Measurements from ENCODE around the gene CNTRL. TPM values are rescaled to one million over a fixed set of nuclear protein-coding genes. Genes with fewer than 3 reads are reported as not detected.

CNTRL gene
- total and polyA plus RNA-seq, 2 donors (not counting 1 experiment from before 2014, with no cell fraction given): 40.0 to 146 TPM

DNA sequence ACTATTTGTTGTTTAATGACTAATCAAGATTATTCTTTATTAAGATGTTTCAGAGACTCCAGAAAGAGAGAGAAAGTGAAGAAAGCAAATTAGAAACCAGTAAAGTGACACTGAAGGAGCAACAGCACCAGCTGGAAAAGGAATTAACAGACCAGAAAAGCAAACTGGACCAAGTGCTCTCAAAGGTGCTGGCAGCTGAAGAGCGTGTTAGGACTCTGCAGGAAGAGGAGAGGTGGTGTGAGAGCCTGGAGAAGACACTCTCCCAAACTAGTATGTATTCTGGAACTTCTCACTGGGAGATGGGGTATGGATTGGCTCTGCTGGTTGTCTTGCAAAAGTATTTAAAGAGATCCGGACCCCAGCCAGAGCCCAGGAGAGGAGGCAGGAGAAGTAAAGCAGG lies 93.3 kb downstream of the CNTRL start:
- CTCF ChIA-PET: interaction anchor here (1.1 to 2.1 kb wide), 3 partner anchors 12 to 72 kb away, joined by 3 to 4 read pairs (median 3); no protein-coding TSS in a partner anchor
- peak overlapping the region; percentile 74 for H3K27ac Mint-ChIP-seq
- H3K9ac ChIP-seq (ENCODE audit: low read length): no peak overlapping the region
- no peak for ATAC-seq (ENCODE audit: low read depth)
- 100% methylated on average over 2 of the region's 2 CpGs for WGBS (ENCODE audit: insufficient coverage)
- H4K20me1 ChIP-seq (ENCODE audit: control insufficient read depth, insufficient read depth, low read length, poor library complexity, severe bottlenecking): no peaks in the 10 kb centered on the region
- POLR2A ChIA-PET: no interaction called here
- no peaks in the 10 kb centered on the region for H3K27me3 ChIP-seq (replicated peaks in 1 of 4; ENCODE audit: control extremely low read depth in 1 of 4, control insufficient read depth in 3 of 4, insufficient read depth in 4 of 4, low read length in 3 of 4)
- no peaks in the 10 kb centered on the region for H3K27me3 Mint-ChIP-seq
- H3K4me1 Mint-ChIP-seq: peaks cover 4% of the 10 kb centered on the region
- H3K4me3 ChIP-seq (ENCODE audit: control extremely low read depth in 1 of 5, extremely low read depth in 1 of 5, insufficient read depth in 1 of 5, low read depth in 2 of 5, low read length in 4 of 5): no peak overlapping the region
- TF ChIP-seq CTCF (IDR thresholded peaks at IDR 0.05) (no peak), EZH2 (IDR thresholded peaks at IDR 0.05; ENCODE audit: borderline replicate concordance, insufficient read depth, low read depth, low read length, poor library complexity, severe bottlenecking) (no peak)
- intact Hi-C loops (cut with micrococcal nuclease): no loop called here
- no peak for DNase-seq
- no peak overlapping the region for H3K4me3 Mint-ChIP-seq
- H3K4me2 ChIP-seq (replicated peaks; ENCODE audit: low read depth, low read length, poor library complexity, severe bottlenecking): no peak overlapping the region
- H3K4me1 ChIP-seq (ENCODE audit: control insufficient read depth in 2 of 2, insufficient read depth in 2 of 2, low read length in 2 of 2): no peaks in the 10 kb centered on the region
- H3K9me3 Mint-ChIP-seq (ENCODE audit: insufficient read depth): no peaks in the 10 kb centered on the region
- no peak overlapping the region for H2AFZ ChIP-seq (ENCODE audit: insufficient read depth, low read depth, low read length, poor library complexity, severe bottlenecking)
- H3K27ac ChIP-seq (ENCODE audit: low read length in 2 of 2): peak overlapping the region in 1 of 2 donors; percentile 7
- H3K79me2 ChIP-seq (ENCODE audit: control insufficient read depth, insufficient read depth, low read length): peaks cover 8% of the 10 kb centered on the region
- H3K36me3 ChIP-seq (replicated peaks in 1 of 2; ENCODE audit: control extremely low read depth in 1 of 2, control insufficient read depth in 1 of 2, extremely low read depth in 1 of 2, insufficient read depth in 2 of 2, low read length in 1 of 2): peaks cover 12 to 86% of the 10 kb centered on the region in 2 experiments
- no peaks in the 10 kb centered on the region for H3K9me3 ChIP-seq (ENCODE audit: control extremely low read depth in 1 of 3, control insufficient read depth in 2 of 3, insufficient read depth in 1 of 3, low read length in 2 of 3)

- H3K27ac ChIP-seq (ENCODE audit: low read length in 2 of 2): peak overlapping the region in 1 of 2 donors; percentile 7
- Mint-ChIP-seq H3K9me3 (ENCODE audit: insufficient read depth) (no peaks in the 10 kb centered on the region), H3K27me3 (no peaks in the 10 kb centered on the region), H3K4me3 (no peak overlapping the region), H3K4me1 (peaks cover 4% of the 10 kb centered on the region), H3K27ac (peak overlapping the region; percentile 41)
- intact Hi-C loops (cut with micrococcal nuclease): no loop called here
- peaks cover 10 to 91% of the 10 kb centered on the region in 2 experiments for H3K36me3 ChIP-seq (replicated peaks in 1 of 2; ENCODE audit: control extremely low read depth in 1 of 2, control insufficient read depth in 1 of 2, extremely low read depth in 1 of 2, insufficient read depth in 2 of 2, low read length in 1 of 2)
- H3K27me3 ChIP-seq (replicated peaks in 1 of 4; ENCODE audit: control extremely low read depth in 1 of 4, control insufficient read depth in 3 of 4, insufficient read depth in 4 of 4, low read length in 3 of 4): no peaks in the 10 kb centered on the region
- no peaks in the 10 kb centered on the region for H3K9me3 ChIP-seq (ENCODE audit: control extremely low read depth in 1 of 3, control insufficient read depth in 2 of 3, insufficient read depth in 1 of 3, low read length in 2 of 3)
- no peak overlapping the region for H3K4me3 ChIP-seq (ENCODE audit: control extremely low read depth in 1 of 5, extremely low read depth in 1 of 5, insufficient read depth in 1 of 5, low read depth in 2 of 5, low read length in 4 of 5)
- no peak for ATAC-seq (ENCODE audit: low read depth)
- H3K4me1 ChIP-seq (ENCODE audit: control insufficient read depth in 2 of 2, insufficient read depth in 2 of 2, low read length in 2 of 2): no peaks in the 10 kb centered on the region
- ChIA-PET POLR2A (no interaction called here), CTCF (interaction anchor here (0.6 to 2.1 kb wide), 9 partner anchors 14 to 487 kb away, joined by 3 to 5 read pairs (median 4); no protein-coding TSS in a partner anchor)
- no peak for TF ChIP-seq EZH2 (IDR thresholded peaks at IDR 0.05; ENCODE audit: borderline replicate concordance, insufficient read depth, low read depth, low read length, poor library complexity, severe bottlenecking)
- TF ChIP-seq CTCF (IDR thresholded peaks at IDR 0.05): peak; percentile 67
- WGBS (ENCODE audit: insufficient coverage): 83% methylated on average over 2 of the region's 3 CpGs
- H3K79me2 ChIP-seq (ENCODE audit: control insufficient read depth, insufficient read depth, low read length): peaks cover 4% of the 10 kb centered on the region
- no peak overlapping the region for H2AFZ ChIP-seq (ENCODE audit: insufficient read depth, low read depth, low read length, poor library complexity, severe bottlenecking)
- no peak for DNase-seq
- H4K20me1 ChIP-seq (ENCODE audit: control insufficient read depth, insufficient read depth, low read length, poor library complexity, severe bottlenecking): no peaks in the 10 kb centered on the region
- no peak overlapping the region for H3K4me2 ChIP-seq (replicated peaks; ENCODE audit: low read depth, low read length, poor library complexity, severe bottlenecking)
- no peak overlapping the region for H3K9ac ChIP-seq (ENCODE audit: low read length)
Observed at GRCh38 chr9:121169094-121169601, 94.4 kb downstream of the CNTRL start.
